ENCODE data around the gene RCBTB2. TPM values are rescaled to one million over a fixed set of nuclear protein-coding genes. Genes with fewer than 3 reads are reported as not detected.

RCBTB2 gene
- 10.8 and 11.5 TPM in 2 replicates for total RNA-seq

GRCh38 chr13:48532506-48533499, at the start of gene RCBTB2:
TSS of gene RCBTB2 (minus strand) at chr13:48533080. CDS start at chr13:48521939, 11,141 bp downstream.

Other genes starting within 250 kb of the RCBTB2 start
- gene RB1, start 229.3 kb downstream of the RCBTB2 start, total RNA-seq: 29.6 and 32.5 TPM in 2 replicates
- 6.7 and 11.8 TPM in 2 replicates for gene LPAR6, start 120.0 kb downstream of the RCBTB2 start, total RNA-seq
- not detected in 2 replicates for gene CYSLTR2, start 120.8 kb upstream of the RCBTB2 start, total RNA-seq

All from hair follicle dermal papilla cell (primary cell).